ENCODE results near the gene ACSF3.

The ACSF3 gene

DNA sequence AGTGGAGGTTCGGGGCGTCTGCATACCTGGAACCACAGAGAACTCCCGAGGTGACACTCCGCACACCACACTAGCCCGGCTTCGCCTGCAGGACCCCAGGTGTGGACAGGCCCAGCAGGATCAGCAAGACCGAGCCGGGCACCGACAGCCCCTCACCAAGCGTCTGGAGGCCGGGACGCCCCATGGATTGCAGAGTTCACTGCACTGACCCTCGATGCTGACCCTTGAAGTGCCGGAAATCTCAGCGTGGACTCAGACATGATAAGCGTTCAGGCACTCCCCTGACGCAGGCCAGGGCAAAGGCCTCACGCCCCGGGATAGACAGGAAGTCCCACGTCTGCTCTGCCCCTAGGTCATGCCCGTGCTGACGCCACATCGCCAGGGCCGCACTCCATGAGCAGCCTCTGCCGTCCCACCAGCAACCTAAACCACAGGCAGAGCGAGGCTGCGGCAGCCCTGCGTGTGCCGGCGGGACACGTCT lies 26.0 kb downstream of the ACSF3 start:
- no peak for TF ChIP-seq CTCF (conservative IDR thresholded peaks at IDR 0.05; ENCODE audit: low read depth, low read length)
- no peak for DNase-seq (ENCODE audit: low read depth)
- H3K4me3 ChIP-seq (ENCODE audit: low read depth, low read length) = no peak overlapping the region

- no peak for TF ChIP-seq CTCF (conservative IDR thresholded peaks at IDR 0.05; ENCODE audit: low read depth, low read length)
- H3K4me3 ChIP-seq (ENCODE audit: low read depth, low read length) = no peak overlapping the region
- no peak for DNase-seq (ENCODE audit: low read depth)
Observed at GRCh38 chr16:89120281-89120680, 26.6 kb downstream of the ACSF3 start.

GRCh38 chr16:89120921-89121351 lies 27.3 kb downstream of the ACSF3 start:
- no peak for TF ChIP-seq CTCF (conservative IDR thresholded peaks at IDR 0.05; ENCODE audit: low read depth, low read length)
- no peak for DNase-seq (ENCODE audit: low read depth)
- H3K4me3 ChIP-seq (ENCODE audit: low read depth, low read length) = no peak overlapping the region

DNA sequence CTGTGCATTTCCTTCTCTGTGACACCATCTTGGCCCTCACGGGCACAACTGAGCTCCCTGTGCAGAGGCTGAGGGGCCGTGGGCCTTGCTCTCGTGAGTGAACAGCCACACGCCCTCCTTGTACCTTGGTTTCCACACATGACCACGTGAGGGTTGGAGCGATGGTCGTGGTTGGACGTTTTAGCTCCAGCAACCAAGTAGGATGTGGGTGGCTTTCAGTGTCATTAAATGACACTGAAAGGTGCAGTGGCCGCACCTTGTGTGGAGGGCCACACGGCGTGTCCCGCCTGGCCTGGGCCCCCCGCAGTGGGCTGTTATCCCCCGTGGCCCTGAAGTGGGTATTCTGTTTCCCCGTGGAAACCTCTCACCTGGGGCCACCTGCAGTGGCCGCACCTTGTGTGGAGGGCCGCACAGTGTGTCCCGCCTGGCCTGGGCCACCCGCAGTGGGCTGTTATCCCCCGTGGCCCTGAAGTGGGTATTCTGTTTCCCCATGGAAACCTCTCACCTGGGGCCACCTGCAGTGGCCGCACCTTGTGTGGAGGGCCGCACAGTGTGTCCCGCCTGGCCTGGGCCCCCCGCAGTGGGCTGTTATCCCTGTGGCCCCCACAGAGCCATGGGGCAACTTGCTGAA lies 28.2 kb downstream of the ACSF3 start:
- DNase-seq (ENCODE audit: low read depth) = no peak
- TF ChIP-seq CTCF (conservative IDR thresholded peaks at IDR 0.05; ENCODE audit: low read depth, low read length) = no peak
- H3K4me3 ChIP-seq (ENCODE audit: low read depth, low read length) = no peak overlapping the region

DNA sequence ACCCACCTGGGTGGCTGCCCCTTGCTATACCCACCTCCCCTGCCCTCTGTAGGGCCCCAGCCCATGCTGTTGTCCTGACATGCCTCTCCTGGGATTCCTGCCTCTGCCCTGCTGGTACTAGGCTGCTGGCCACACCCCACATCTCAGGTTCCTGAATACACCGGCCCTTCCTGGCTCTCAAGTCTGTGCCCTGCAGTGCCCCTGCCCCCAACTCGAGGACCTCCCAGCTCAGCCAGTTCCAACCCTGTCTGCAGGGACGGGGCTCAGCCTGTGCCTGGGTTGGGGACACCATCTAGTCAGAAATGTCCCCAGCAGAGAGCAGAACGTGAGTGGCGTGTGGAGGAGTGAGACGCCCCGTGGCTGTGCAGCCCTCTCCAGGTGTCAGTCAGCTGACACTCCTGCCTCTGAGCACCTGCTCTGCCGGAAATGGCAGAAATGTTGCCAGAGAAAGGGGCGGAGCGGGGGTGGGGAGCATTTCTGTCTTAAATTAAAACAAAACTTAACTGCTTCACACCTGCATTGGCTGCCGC lies 28.7 kb downstream of the ACSF3 start:
- no peak for DNase-seq (ENCODE audit: low read depth)
- no peak for TF ChIP-seq CTCF (conservative IDR thresholded peaks at IDR 0.05; ENCODE audit: low read depth, low read length)
- no peak overlapping the region for H3K4me3 ChIP-seq (ENCODE audit: low read depth, low read length)

DNA sequence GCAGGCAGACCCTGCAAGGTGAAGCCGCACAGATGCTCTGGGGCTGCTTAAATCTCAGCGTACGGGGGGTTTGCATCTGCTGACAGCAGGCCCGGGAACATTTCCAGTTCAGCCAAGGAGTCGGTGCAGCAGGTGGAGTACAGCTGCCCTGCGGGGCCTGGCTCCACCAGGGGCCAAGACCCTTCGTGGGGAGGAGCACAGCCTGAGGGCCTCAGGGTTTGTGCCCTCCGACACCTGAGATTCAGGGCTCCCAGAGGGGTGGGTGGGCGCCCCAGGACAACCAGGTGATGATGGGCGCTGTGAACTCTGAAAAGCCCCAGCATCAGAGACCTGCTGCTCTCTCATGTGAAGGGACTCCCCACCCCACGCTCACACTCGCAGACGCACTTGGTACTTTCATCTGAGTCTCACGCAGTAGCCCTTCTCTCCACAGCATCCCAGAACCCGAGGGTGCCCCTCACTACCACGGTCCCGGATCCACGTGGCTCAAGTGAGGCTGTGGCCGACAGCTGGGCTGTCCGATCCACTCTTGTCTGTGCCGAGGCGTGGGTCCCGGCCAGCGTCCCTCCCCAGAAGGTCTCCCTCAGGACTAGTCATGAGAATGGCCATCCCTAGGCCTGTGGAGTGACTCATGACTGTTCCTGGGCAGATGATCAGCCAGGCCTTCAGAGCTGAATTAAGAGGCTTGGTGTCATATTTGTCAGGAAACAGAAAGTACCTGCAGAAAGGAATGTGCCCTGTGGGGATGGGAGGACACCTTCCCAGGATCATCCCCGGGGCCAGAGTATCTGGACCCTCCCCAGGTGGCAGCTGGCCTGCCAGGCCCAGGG lies 29.6 kb downstream of the ACSF3 start:
- no peak overlapping the region for H3K4me3 ChIP-seq (ENCODE audit: low read depth, low read length)
- no peak for DNase-seq (ENCODE audit: low read depth)

More for the DNA sequence above, 29.6 kb downstream of the ACSF3 start:
- no peak for TF ChIP-seq CTCF (conservative IDR thresholded peaks at IDR 0.05; ENCODE audit: low read depth, low read length)
